ENCODE data around the gene SLC26A11.

- TF ChIP-seq CTCF (IDR thresholded peaks at IDR 0.05; ENCODE audit: low read depth, low read length, poor library complexity, severe bottlenecking) (no peak), EZH2phosphoT487 (IDR thresholded peaks at IDR 0.05; ENCODE audit: borderline replicate concordance, low read length) (no peak)
These were observed 16.7 kb downstream of the SLC26A11 start for GRCh38 chr17:80236911-80237310.

Data from DOHH2 (cell line).